KMS-11 (cell line): Measurements from ENCODE around the gene SLC22A6.

Experiments used
- H2AFZ ChIP-seq: fragments of 200-600 bp; sonication (generic); 2 replicates; pipeline ENCODE4 v1.6.1; 2016; ENCODE audit warnings: antibody characterized with exemption, mixed run types, low read depth
- H3K27ac ChIP-seq: fragments of 200-600 bp; sonication (generic); 2 replicates; pipeline ENCODE4 v1.6.1; 2016; ENCODE audit warnings: mild to moderate bottlenecking, mixed run types
- H3K27me3 ChIP-seq: fragments of 200-600 bp; sonication (generic); 2 replicates; pipeline ENCODE4 v1.6.1; 2017; ENCODE audit warnings: mild to moderate bottlenecking, low read depth, mixed run types, moderate library complexity; ENCODE audit not compliant: insufficient read depth
- H3K36me3 ChIP-seq: fragments of 200-600 bp; sonication (generic); 2 replicates; pipeline ENCODE4 v1.6.1; 2017; ENCODE audit warnings: mild to moderate bottlenecking, mixed run types; ENCODE audit not compliant: insufficient read depth
- H3K4me1 ChIP-seq: fragments of 200-600 bp; sonication (generic); 2 replicates; pipeline ENCODE4 v1.6.1; 2016; ENCODE audit warnings: mild to moderate bottlenecking, low read depth, mixed run types; ENCODE audit not compliant: poor library complexity, severe bottlenecking
- H3K4me2 ChIP-seq: fragments of 200-600 bp; sonication (generic); 2 replicates; pipeline ENCODE4 v1.7.0; 2016; ENCODE audit warnings: mild to moderate bottlenecking, mixed run types
- H3K4me3 ChIP-seq: fragments of 200-600 bp; sonication (generic); IDR thresholded peaks from 2 replicates; pipeline ENCODE4 v1.6.1; 2017; ENCODE audit warnings: low read depth, low read length, mixed read lengths; ENCODE audit not compliant: insufficient read depth
- H3K79me2 ChIP-seq: fragments of 200-600 bp; sonication (generic); 2 replicates; pipeline ENCODE4 v1.6.1; 2016; ENCODE audit warnings: low read depth, mixed run types; ENCODE audit not compliant: insufficient read depth
- H3K9ac ChIP-seq: fragments of 200-600 bp; sonication (generic); 2 replicates; pipeline ENCODE4 v1.6.1; 2016; ENCODE audit warnings: mild to moderate bottlenecking, mixed run types
- H4K20me1 ChIP-seq: fragments of 200-600 bp; sonication (generic); 2 replicates; pipeline ENCODE4 v1.6.1; 2016; ENCODE audit warnings: mild to moderate bottlenecking, mixed run types; ENCODE audit not compliant: insufficient read depth
- TF ChIP-seq, protein P1 (sequence below): fragments of 200-600 bp; sonication (generic); conservative IDR thresholded peaks from 2 replicates; pipeline ENCODE4 v1.6.1; 2017; ENCODE audit warnings: low read depth, mild to moderate bottlenecking, antibody characterized with exemption, low read length, moderate library complexity, mixed read lengths

Gene SLC22A6

DNA sequence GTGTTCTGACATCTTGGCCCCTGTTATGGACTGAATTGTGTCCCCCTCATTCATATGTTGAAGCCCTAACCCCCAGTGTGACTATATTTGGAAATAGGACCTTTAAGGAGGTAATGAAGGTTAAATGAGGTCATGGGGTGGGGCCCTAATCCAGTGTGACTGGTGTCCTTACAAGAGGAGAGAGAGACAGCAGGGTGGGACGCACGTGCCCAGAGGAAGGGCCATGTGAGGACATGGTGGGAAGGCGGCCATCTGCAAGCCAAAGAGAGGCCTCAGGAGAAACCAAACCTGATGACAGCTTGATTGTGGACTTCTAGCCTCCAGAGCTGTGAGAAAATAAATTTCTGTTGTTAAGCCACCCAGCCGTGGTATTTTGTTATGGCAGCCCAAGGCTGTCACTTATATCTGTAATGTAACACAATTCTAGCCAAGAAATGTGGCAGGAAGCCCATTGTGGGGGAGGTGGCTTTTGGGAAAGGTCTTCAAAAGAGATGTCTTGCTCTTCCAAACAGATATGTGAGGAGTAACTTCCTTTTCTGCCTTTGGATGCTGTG lies 23.7 kb downstream of the SLC22A6 start:
- Histone ChIP-seq H3K79me2 (no peaks in the 10 kb centered on the region), H3K27me3 (no peaks in the 10 kb centered on the region), H4K20me1 (no peaks in the 10 kb centered on the region), H2AFZ (no peak overlapping the region), H3K4me3 (no peak overlapping the region), H3K4me1 (no peaks in the 10 kb centered on the region), H3K36me3 (no peaks in the 10 kb centered on the region), H3K27ac (no peak overlapping the region), H3K4me2 (no peak overlapping the region), H3K9ac (no peak overlapping the region)
- TF ChIP-seq, protein P1, sequence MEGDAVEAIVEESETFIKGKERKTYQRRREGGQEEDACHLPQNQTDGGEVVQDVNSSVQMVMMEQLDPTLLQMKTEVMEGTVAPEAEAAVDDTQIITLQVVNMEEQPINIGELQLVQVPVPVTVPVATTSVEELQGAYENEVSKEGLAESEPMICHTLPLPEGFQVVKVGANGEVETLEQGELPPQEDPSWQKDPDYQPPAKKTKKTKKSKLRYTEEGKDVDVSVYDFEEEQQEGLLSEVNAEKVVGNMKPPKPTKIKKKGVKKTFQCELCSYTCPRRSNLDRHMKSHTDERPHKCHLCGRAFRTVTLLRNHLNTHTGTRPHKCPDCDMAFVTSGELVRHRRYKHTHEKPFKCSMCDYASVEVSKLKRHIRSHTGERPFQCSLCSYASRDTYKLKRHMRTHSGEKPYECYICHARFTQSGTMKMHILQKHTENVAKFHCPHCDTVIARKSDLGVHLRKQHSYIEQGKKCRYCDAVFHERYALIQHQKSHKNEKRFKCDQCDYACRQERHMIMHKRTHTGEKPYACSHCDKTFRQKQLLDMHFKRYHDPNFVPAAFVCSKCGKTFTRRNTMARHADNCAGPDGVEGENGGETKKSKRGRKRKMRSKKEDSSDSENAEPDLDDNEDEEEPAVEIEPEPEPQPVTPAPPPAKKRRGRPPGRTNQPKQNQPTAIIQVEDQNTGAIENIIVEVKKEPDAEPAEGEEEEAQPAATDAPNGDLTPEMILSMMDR = no peak

GRCh38 chr11:62959422-62959980 lies 25.3 kb downstream of the SLC22A6 start:
- Histone ChIP-seq H3K9ac (no peak overlapping the region), H3K36me3 (no peaks in the 10 kb centered on the region), H4K20me1 (no peaks in the 10 kb centered on the region), H2AFZ (no peak overlapping the region), H3K27me3 (no peaks in the 10 kb centered on the region), H3K4me1 (no peaks in the 10 kb centered on the region), H3K4me2 (no peak overlapping the region), H3K4me3 (no peak overlapping the region), H3K79me2 (no peaks in the 10 kb centered on the region), H3K27ac (no peak overlapping the region)
- TF ChIP-seq, protein P1 = no peak

- Histone ChIP-seq H3K79me2 (no peaks in the 10 kb centered on the region), H2AFZ (no peak overlapping the region), H3K27me3 (no peaks in the 10 kb centered on the region), H3K9ac (no peak overlapping the region), H3K4me3 (no peak overlapping the region), H3K36me3 (no peaks in the 10 kb centered on the region), H3K4me1 (no peaks in the 10 kb centered on the region), H3K4me2 (no peak overlapping the region), H4K20me1 (no peaks in the 10 kb centered on the region), H3K27ac (no peak overlapping the region)
- TF ChIP-seq, protein P1 = no peak
These were observed 26.0 kb downstream of the SLC22A6 start for GRCh38 chr11:62958547-62959421.

DNA sequence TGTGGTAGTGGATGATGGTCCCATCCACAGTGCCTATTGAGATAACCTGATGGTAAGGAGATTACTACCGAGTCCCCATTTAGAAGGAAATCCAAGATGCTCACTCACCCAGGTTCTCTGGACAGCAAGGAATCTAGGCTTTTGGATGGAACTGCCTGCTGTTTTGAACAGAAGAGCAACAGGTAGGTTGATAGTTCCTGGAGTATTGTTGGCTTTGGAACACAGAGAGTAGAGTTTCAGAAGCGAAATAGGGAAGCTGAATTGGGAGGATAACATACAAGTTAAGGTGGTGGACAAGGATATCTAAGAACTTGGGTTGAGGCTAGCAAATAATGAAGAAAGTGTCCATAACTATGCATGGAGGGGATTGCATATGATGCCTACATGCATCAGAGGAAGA lies 27.6 kb downstream of the SLC22A6 start:
- no peaks in the 10 kb centered on the region for H3K79me2 ChIP-seq
- H3K4me3 ChIP-seq = no peak overlapping the region
- no peaks in the 10 kb centered on the region for H3K27me3 ChIP-seq
- no peak overlapping the region for H3K9ac ChIP-seq
- no peaks in the 10 kb centered on the region for H4K20me1 ChIP-seq
- no peaks in the 10 kb centered on the region for H3K4me1 ChIP-seq
- no peak overlapping the region for H3K27ac ChIP-seq
- no peak overlapping the region for H3K4me2 ChIP-seq
- H3K36me3 ChIP-seq = no peaks in the 10 kb centered on the region
- TF ChIP-seq, protein P1 = no peak
- H2AFZ ChIP-seq = no peak overlapping the region
